GM13976 (cell line): Measurements from ENCODE around the gene ADPGK.

ENCODE experiments used
- DNase-seq: peaks from one replicate; pipeline ENCODE4 v3.0.0; 2012; ENCODE audit warnings: low spot score
- CTCF ChIP-seq: IDR thresholded peaks from 2 replicates; pipeline ENCODE4 v1.5.1; 2012; ENCODE audit warnings: borderline replicate concordance, mild to moderate bottlenecking; ENCODE audit not compliant: insufficient read depth; ENCODE audit errors: extremely low read depth, missing control alignments, control extremely low read depth
- in situ Hi-C: fragments of 300-500 bp; cut with MboI; formaldehyde crosslinking; loops from one replicate; pipeline ENCODE4 v1.12.0; 2022; ENCODE audit warnings: low sequenced_read_pairs, mixed read lengths, inconsistent platforms; ENCODE audit not compliant: unreplicated experiment

The ADPGK gene

GRCh38 chr15:72737723-72738122 lies 45.8 kb downstream of the ADPGK start:
- no peak for DNase-seq
- no peak for TF ChIP-seq CTCF
- in situ Hi-C loops: no loop called here

- in situ Hi-C loops: no loop called here
- TF ChIP-seq CTCF: no peak
- no peak for DNase-seq
These were observed 46.5 kb downstream of the ADPGK start for GRCh38 chr15:72737061-72737460.

- TF ChIP-seq CTCF: no peak
- DNase-seq: no peak
- in situ Hi-C loops: no loop called here
These were observed 48.4 kb downstream of the ADPGK start for GRCh38 chr15:72735111-72735510.

- no peak for DNase-seq
- TF ChIP-seq CTCF: no peak
- in situ Hi-C loops: no loop called here
These were observed 49.4 kb downstream of the ADPGK start for GRCh38 chr15:72733941-72734738.

GRCh38 chr15:72732516-72732915 lies 51.0 kb downstream of the ADPGK start:
- in situ Hi-C loops: no loop called here
- TF ChIP-seq CTCF: peak; percentile 6

GRCh38 chr15:72732086-72732485 lies 51.5 kb downstream of the ADPGK start:
- DNase-seq: no peak
- no peak for TF ChIP-seq CTCF
- in situ Hi-C loops: no loop called here

More at GRCh38 chr15:72732516-72732915, 51.0 kb downstream of the ADPGK start:
- no peak for DNase-seq
